Activated CD8-positive, alpha-beta T cell treated with anti-CD3 and anti-CD28 coated beads for 36 hours (primary cell): ENCODE results near the gene TYW5. TPM values are rescaled to one million over a fixed set of nuclear protein-coding genes. Genes with fewer than 3 reads are reported as not detected.
A peak's percentile ranks its signal among the peaks of the same experiment; 100 is the strongest.

ENCODE experiments used
- ATAC-seq: fragments of 200-7000 bp; cut with Tn5 transposase; one replicate; pipeline ENCODE4 v1.10.0; 2021; ENCODE audit warnings: mild to moderate bottlenecking, moderate library complexity
- CTCF ChIA-PET: fragments of 350-600 bp; sonication (Branson Sonifier 250); formaldehyde crosslinking; loops from one replicate; lab custom pipeline; 2021; ENCODE audit warnings: antibody characterized with exemption; lab: Charles Lee
- POLR2A ChIA-PET: fragments of 350-600 bp; sonication (Branson Sonifier 250); formaldehyde crosslinking; loops from one replicate; lab custom pipeline; 2021; ENCODE audit warnings: antibody characterized with exemption; lab: Charles Lee
- DNase-seq: peaks from one replicate; pipeline ENCODE4 v3.0.0-alpha.2; 2020
- H3K27ac Mint-ChIP-seq: one replicate; pipeline ENCODE4 v1.8.0; 2021; ENCODE audit warnings: mild to moderate bottlenecking, mixed read lengths
- H3K27me3 Mint-ChIP-seq: one replicate; pipeline ENCODE4 v1.8.0; 2021; ENCODE audit warnings: mixed read lengths
- H3K36me3 Mint-ChIP-seq: one replicate; pipeline ENCODE4 v1.8.0; 2021; ENCODE audit warnings: low read depth, mixed read lengths
- H3K4me1 Mint-ChIP-seq: one replicate; pipeline ENCODE4 v1.8.0; 2021; ENCODE audit warnings: low read depth, mixed read lengths
- H3K4me3 Mint-ChIP-seq: one replicate; pipeline ENCODE4 v1.8.0; 2021; ENCODE audit warnings: mild to moderate bottlenecking, moderate library complexity, mixed read lengths
- H3K9me3 Mint-ChIP-seq: one replicate; pipeline ENCODE4 v1.8.0; 2021; ENCODE audit warnings: mixed read lengths
- CTCF ChIP-seq: fragments of 200-600 bp; IDR thresholded peaks from one replicate; pipeline ENCODE4 v1.8.0; 2022; ENCODE audit warnings: antibody characterized with exemption, mild to moderate bottlenecking
- intact Hi-C: fragments of 100-400 bp; cut with micrococcal nuclease; formaldehyde crosslinking; loops from one replicate; pipeline ENCODE4 v1.10.0; 2022
- total RNA-seq, 2 experiments: library from RNA; stranded (reverse); gene quantifications; one replicate each; pipeline ENCODE4 v1.2.3, GENCODE V29; 2021

TYW5 gene
- total RNA-seq, 2 experiments from 2014 or later: 8.3 to 8.4 TPM

DNA sequence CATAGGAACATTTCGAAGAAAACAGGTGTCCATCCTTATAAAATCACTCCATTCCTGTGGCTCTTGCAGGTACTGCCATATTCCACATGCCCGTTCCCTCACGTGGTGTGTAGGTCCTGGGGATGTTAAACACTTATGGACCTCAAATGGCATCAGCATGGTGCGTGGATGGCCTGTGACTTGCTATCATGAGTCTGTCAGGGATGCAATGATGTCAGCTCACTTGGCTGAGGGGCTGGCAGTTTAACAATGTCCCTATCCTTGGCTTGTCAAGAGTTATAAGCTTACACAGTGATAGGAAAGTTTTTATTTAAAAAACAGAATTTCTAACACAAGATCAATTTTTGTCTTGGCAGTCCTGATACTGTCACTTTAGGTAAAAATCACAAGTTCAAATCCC is 28.9 kb upstream of the TYW5 start:
- ChIA-PET CTCF (interaction anchor here (0.7 to 4.7 kb wide), 8 partner anchors 11 to 502 kb away, joined by 3 to 41 read pairs (median 6); no protein-coding TSS in a partner anchor), POLR2A (no interaction called here)
- Mint-ChIP-seq H3K4me3 (no peak overlapping the region), H3K27me3 (no peaks in the 10 kb centered on the region), H3K27ac (no peak overlapping the region), H3K4me1 (peaks cover 2% of the 10 kb centered on the region), H3K9me3 (no peaks in the 10 kb centered on the region), H3K36me3 (no peaks in the 10 kb centered on the region)
- DNase-seq: no peak
- no peak for ATAC-seq
- no peak for TF ChIP-seq CTCF
- intact Hi-C loops: loop anchor here (5.0 to 10.0 kb wide), 2 partner anchors 171 to 493 kb away; no protein-coding TSS in a partner anchor

- TF ChIP-seq CTCF: no peak
- ChIA-PET POLR2A (no interaction called here), CTCF (interaction anchor here (1.1 to 4.7 kb wide), 2 partner anchors 487 to 499 kb away, joined by 6 to 41 read pairs; no protein-coding TSS in a partner anchor)
- no peak overlapping the region for H3K27ac Mint-ChIP-seq
- ATAC-seq (no peak), DNase-seq (no peak)
- no peaks in the 10 kb centered on the region for H3K9me3 Mint-ChIP-seq
- no peaks in the 10 kb centered on the region for H3K27me3 Mint-ChIP-seq
- no peak overlapping the region for H3K4me3 Mint-ChIP-seq
- peaks cover 7% of the 10 kb centered on the region for H3K4me1 Mint-ChIP-seq
- H3K36me3 Mint-ChIP-seq: no peaks in the 10 kb centered on the region
- intact Hi-C loops: loop anchor here (5.0 to 10.0 kb wide), 2 partner anchors 171 to 494 kb away; no protein-coding TSS in a partner anchor
These were observed 28.2 kb upstream of the TYW5 start for GRCh38 chr2:199983534-199983933.

- H3K36me3 Mint-ChIP-seq: no peaks in the 10 kb centered on the region
- H3K27me3 Mint-ChIP-seq: no peaks in the 10 kb centered on the region
- ChIA-PET POLR2A (no interaction called here), CTCF (interaction anchor here (1.0 kb wide), 1 partner anchor 499 kb away, joined by 3 read pairs; no protein-coding TSS in a partner anchor)
- H3K9me3 Mint-ChIP-seq: no peaks in the 10 kb centered on the region
- TF ChIP-seq CTCF: no peak
- no peak overlapping the region for H3K27ac Mint-ChIP-seq
- H3K4me1 Mint-ChIP-seq: peaks cover 18% of the 10 kb centered on the region
- no peak overlapping the region for H3K4me3 Mint-ChIP-seq
- DNase-seq (no peak), ATAC-seq (no peak)
- intact Hi-C loops: loop anchor here (5.0 to 10.0 kb wide), 2 partner anchors 173 to 495 kb away; no protein-coding TSS in a partner anchor
These were observed 27.0 kb upstream of the TYW5 start for GRCh38 chr2:199982126-199982843.

DNA sequence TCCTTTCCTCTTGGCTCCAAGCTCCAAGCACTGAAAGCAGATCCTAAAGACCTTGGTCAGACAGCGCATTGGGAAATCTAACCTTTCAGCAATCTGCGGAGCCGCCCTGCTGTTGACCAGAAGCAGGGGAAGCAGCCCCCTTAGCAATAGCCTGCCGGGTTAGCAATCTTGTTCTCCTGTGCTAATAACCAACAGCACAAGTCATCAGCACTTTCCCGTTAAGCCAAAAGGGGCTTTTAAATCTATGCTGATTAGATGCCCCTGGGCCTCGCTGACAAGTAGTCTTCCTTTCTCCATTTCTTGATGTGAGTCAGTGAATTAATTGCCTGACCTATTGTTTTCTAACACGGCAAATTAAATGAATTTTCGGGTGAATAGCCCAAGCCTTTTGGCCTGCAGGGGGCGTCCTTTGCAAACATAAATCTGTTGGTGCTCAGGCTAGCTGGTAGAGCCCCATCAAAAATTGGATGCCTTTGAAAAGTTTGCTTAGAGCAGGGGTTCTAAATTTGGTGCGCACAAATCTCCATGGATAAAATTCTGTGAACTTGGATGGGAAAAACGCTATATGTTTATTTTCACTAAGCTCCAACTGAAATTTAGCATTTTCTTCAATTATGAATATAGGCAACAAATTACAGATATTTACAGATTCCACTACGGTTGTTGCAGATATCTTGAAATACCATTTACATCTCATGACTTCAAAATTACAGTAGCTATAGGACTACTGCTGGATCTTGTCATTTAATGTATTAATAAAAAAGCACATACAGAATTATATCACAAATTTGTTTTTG is 24.7 kb upstream of the TYW5 start:
- DNase-seq (peak; percentile 93), ATAC-seq (peak; percentile 45)
- no peak overlapping the region for H3K4me3 Mint-ChIP-seq
- ChIA-PET CTCF (interaction anchor here (0.7 to 2.8 kb wide), 28 partner anchors 8 to 757 kb away, joined by 3 to 22 read pairs (median 4); no protein-coding TSS in a partner anchor), POLR2A (no interaction called here)
- no peaks in the 10 kb centered on the region for H3K9me3 Mint-ChIP-seq
- no peak overlapping the region for H3K27ac Mint-ChIP-seq
- no peaks in the 10 kb centered on the region for H3K36me3 Mint-ChIP-seq
- intact Hi-C loops: loop anchor here (5.0 to 10.0 kb wide), 2 partner anchors 175 to 497 kb away; no protein-coding TSS in a partner anchor
- no peaks in the 10 kb centered on the region for H3K27me3 Mint-ChIP-seq
- TF ChIP-seq CTCF: peak; percentile 75
- H3K4me1 Mint-ChIP-seq: peaks cover 18% of the 10 kb centered on the region
